ENCODE results near the gene ZBTB7C.

The ZBTB7C gene

DNA sequence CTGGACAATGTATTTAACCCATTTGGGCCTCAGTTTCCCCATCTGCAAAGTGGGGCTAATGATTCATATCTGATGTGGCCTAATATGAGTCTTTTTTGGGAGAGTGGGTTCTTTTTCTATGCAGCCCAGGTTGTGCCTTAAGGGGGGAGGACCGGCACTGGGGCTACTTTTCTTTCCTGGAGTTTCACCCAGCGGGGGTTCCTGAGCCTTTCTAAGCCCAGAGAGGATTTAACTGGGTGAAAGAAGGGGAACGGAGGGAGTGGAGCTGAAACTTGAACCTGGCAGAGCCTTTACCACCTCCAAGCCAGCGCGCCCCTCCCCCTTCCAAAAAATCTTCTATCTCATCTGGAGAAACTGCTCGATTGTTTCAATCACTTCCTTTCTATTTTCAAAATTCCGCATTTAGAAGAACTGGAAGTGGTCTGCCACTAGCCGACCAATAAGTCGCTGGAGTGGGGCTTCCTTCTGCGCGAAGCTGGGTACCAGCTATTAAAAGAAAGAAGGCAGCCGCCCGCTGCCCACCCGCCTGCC, 273.7 kb downstream of the ZBTB7C start:
- DNase-seq: no peak

GRCh38 chr18:48134609-48135008, 274.6 kb downstream of the ZBTB7C start:
- DNase-seq: no peak

DNA sequence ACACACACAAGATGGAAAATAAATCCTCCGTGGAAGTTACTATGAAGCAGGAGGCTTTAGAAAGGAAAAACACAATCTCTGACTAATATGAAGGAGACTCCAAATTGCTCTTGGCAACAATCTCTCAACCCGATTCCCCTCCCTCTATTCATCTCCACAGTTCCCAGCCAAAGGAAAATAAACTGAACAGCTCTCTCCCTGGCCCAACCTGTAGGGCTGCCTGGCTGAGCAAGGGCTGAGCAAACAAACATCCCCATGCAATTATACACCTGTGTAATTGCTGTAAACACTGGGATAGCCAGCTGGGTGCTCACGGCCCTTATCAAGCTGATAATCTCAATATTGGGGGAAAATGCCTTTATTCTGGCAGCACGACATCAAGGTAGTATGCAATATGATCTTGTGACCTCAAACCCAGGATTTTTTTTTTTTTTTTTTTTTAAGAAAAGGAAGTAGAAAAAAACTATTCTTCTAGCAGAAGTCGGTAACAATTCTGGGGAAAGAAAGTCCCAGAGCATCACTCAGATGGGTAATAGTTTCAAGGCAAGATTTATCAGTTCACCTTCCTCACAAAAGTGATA, 275.4 kb downstream of the ZBTB7C start:
- DNase-seq: no peak

DNA sequence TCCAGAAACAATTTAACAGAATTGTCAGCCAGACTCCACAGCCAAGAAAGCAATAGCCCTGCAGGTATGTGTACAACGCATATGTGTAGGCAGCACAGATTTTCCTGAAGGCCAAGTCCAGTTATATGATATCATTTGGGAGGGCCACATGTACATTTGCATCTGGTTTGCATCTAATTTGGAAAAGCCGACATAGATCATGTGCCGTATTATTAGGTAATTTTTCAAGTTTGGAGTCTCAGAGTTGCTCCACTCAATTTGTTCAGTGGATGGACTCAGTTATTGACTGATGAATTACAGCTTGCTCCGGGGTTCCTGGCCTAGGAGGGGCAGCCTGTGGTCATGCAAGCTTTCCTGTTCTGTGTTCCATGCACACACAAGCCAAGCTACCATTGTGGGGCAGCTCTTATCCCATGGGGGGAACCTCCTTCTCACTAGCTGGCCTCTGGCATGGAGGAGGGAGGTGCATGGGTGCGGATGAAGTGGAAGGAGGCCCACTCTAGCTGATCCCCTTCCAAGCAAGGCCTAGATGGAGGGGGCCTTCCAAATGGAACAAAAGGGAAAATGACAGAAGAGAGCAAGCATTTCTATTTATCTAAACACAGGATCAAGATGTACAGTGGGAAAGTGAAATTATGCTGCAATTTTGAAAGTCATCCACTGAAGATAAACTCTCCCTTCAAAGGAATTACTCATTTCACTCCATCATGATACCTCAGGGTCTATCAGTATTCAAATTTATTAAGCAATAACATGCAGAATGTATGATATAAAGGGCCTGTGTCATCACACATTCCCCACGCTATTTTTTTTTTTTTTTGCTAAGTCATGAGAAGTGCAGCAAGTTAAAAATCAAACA, 276.2 kb downstream of the ZBTB7C start:
- DNase-seq: no peak

DNA sequence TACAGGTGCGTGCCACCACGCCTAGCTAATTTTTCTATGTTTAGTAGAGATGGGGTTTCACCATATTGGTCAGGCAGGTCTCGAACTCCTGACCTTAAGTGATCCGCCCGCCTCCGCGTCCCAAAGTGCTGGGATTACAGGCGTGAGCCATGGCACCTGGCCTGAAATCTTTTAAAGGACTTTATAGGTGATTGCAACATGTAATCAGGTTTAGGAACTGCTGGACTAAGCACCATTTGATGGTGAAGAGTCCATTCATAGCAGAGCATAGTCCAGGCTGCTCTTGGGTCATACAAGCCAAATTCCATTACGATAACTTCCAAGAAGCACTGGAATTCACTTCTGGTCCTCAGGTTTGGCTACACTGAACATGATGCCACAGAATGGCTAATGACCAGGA, 278.1 kb downstream of the ZBTB7C start:
- no peak for DNase-seq

DNA sequence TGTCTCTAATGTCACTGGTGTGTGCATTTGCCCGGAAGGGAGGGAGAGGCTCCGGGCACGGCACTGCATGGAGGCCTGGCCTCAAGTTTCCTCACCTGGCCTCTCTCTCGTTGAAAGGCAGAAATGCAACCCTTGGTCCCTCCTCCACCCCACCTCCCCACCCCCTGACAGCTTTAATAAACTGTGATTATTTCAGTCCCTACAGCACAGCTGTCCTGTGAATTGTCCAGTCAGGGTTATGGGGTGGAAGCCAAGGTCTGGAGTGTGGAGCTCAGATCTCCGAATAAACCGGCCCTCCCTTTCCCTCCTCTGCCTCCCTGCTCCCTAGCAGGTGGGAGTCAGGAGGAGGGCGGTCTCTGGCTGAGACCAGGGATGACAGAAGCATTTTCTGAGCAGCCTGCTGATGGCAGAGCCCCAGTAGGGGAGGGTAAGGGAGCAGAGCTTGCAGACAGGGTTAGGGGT, 279.5 kb downstream of the ZBTB7C start:
- no peak for DNase-seq

DNA sequence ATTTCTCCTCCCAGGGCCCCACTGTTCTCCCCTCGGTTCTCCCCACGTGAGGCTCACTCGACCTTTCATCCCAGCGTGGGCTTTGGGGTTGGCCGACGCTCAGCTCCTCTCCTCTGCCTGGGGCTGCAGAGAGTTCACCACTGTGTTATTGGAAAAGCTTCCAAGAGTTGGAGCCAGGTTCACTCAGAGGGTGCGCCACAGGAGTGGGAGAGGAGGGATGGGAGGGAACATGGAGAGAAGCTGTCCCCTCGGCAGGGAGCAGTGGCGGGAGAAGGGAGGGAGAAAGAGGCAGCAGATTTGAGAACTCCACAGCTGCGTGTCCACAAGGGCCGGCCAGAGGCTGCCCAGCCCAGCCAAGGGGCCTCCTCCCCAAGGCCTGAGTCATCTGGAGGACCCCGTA, 281.6 kb downstream of the ZBTB7C start:
- DNase-seq: no peak

DNA sequence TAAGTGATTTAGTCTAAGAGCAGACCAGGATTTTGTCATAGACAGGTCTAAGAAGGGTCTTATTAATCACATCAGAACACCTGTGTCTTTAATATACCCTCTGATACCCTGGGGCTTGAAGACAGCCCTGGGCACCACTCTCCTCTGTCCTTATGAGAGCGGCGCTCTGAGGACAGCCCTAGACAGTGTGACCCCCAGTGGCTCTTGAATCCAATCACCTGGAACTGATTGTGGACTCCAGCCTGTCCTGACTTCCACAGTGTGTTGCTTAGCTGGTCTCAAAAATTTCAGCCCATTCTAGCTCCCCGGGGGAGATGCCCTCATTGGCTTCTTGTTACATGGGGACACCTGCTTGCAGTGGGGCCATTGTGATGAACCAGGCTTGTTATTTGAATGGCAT, 282.9 kb downstream of the ZBTB7C start:
- DNase-seq: no peak

GRCh38 chr18:48125724-48126123, 283.5 kb downstream of the ZBTB7C start:
- no peak for DNase-seq

- no peak for DNase-seq
Measured at GRCh38 chr18:48124857-48125626, 284.1 kb downstream of the ZBTB7C start.

GRCh38 chr18:48123941-48124340, 285.2 kb downstream of the ZBTB7C start:
- DNase-seq: no peak

DNA sequence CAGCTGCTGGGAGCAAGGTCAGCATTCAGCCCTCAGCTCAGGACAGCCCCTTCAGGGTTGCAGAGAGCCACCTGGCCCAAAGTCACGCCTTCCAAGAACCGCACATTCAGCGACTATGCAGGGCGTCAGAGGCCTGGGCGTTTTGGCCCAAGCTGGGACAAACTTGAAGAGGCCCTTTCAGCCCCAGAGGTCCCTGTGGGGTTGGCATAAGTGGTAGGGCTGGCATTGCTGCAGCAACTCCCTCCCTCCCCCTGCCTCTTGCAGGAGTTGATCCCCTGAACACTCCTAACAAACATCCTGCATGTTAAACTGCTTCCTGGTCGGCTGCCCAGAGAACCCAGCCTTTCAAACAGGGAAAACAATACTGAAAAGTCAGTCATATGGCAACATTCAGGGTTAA, 285.9 kb downstream of the ZBTB7C start:
- no peak for DNase-seq

DNA sequence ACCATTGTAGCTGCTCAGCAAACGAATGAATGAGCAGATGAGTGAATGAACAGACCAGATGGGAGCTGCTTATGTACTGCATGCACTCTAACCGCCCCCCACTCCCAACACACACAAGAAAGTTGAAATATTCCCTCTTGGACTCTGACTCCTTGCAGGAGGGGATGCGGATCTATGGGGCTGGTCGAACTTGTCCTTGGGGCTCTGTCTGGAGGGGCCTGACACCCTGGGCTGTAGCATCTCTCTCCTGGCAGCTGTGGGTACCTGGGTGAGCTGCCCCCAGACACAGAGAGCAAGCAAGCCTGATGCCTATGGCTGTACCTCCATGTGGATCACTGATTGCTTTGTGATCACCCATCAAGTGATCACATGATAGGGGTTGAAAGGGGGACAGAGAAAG, 286.4 kb downstream of the ZBTB7C start:
- DNase-seq: no peak

GRCh38 chr18:48122376-48122775, 286.8 kb downstream of the ZBTB7C start:
- no peak for DNase-seq

DNA sequence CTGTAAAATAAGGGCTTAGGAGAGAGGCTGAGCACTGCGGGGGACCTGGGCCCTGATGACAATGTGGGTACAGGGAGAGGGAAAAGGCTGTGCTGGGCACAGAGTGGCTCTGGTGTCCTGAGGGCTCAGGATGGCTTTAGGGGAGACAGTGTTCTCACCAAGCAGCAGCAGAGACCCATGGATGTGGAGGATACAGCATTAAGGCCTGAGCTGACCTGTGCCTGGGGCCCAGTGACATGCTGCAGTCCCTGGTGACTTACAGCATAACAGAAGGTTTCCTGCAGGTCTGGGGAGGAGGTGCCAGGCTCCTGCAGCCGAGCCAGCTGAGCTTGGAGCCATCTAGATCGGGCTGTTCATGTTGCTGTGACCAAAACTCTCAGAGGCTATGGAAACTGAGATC, 287.4 kb downstream of the ZBTB7C start:
- no peak for DNase-seq

- no peak for DNase-seq
Measured at GRCh38 chr18:48119204-48119603, 290.0 kb downstream of the ZBTB7C start.

DNA sequence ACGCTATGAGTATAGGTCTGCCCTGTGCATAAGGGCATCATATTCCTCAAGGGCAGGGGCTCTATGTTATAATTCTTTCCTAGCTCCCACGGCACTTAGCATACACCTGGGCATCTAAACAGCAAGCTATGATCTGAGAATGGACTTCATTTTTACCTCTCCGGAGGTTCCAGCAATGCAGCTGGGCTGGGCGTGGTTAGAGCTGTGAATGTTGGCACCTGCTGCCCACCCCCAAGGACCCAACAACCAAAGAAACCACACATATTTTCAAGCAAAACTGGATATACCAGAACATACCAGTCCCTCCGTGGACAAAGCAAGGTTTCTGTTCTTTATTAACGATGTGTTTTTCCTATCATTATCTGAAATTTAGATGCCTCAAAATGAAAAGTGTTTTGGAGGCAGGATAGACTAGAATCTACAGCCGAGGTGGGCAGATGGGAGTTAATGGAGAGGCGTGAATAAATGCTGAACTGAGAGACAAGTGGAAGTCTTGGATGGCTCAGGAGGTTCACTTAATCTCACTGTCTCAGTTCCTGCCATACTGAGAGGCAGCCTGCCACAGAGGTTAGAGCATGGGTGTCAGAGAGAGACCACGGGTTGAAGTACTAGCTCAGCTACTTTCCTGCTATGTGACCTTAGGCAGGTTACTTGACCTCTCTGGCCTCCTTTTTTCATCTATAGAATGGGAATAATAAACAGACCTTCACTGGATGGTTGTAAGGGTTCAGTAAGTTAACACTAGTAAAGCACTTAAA, 292.1 kb downstream of the ZBTB7C start:
- DNase-seq: no peak

DNA sequence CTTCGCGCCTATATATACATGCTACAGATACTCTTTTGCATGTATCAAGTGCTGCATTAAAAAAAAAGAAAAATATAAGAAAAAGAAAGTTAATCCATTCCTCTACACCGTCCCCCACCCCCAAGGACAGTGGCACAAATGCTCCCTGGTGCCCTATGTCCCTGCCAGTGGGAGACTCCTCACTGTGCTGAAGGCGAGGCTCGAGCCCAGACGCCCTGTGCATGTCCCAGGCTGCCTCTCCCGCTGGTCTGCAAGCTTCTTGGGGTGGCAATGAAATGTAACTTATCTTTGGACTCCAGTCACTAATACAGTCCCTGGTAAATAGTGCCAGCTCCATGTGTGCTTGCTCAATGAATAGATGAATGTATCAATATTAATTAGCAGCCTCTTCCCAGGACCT, 293.2 kb downstream of the ZBTB7C start:
- no peak for DNase-seq

GRCh38 chr18:48113691-48114090, 295.5 kb downstream of the ZBTB7C start:
- DNase-seq: no peak

DNA sequence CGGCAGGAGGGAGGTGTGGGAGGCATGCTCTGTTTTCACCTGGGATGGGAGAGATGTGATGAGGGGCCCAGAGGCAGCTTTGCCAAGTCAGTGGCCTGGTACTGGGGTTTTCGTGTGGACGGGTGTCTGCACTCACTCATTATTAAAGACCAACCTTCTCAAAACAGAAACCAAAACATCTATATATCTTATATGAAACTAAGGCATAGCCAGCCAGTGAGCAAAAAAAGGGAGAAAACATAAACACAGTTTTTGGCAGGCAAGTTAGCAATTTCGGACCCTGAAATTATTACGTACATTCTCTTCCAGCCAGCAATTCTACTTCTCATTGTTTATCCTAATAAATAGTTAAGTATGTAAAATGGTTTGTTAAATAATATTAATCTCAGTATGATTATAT, 297.6 kb downstream of the ZBTB7C start:
- no peak for DNase-seq

- no peak for DNase-seq
Measured at GRCh38 chr18:48110797-48111196, 298.4 kb downstream of the ZBTB7C start.

DNA sequence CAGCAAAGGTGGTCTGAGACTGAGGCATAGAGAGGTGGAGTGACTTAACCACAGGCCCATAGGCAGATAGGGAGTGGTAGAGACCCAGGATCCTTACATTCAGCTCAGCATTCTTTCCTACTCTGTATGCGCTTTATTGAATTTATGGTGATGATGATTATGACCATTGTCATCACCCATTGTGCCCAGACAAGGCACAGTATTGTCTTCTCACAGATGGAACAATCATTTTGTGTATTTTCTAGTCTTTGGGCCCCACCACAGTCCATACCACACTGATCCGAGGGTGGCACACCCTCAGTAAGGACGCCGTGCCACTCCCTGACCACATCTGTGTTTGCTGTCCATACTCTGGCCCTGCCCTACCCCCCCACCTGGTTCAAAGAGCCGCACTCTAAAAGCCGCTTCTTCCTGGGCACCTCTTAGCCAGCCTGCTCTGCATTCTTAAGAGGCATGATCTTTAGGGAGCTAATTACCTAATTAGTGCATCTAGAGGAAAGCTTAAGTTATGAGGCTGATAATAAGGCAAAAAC, 299.2 kb downstream of the ZBTB7C start:
- no peak for DNase-seq
